H9 (cell line): ENCODE results near the gene CRYGS. TPM values are rescaled to one million over a fixed set of nuclear protein-coding genes. Genes with fewer than 3 reads are reported as not detected.

Experiments used
- DNase-seq: peaks from one replicate; pipeline ENCODE4 v3.0.0-alpha.2; 2017
- H2AFZ ChIP-seq: one replicate; pipeline ENCODE4 v1.6.1; 2013; ENCODE audit warnings: mild to moderate bottlenecking, low read length, control low read depth, moderate library complexity
- H2AK5ac ChIP-seq: 2 replicates; pipeline ENCODE4 v1.6.1; 2013; ENCODE audit warnings: low read length, control low read depth, mixed read lengths; ENCODE audit not compliant: insufficient read length
- H2BK120ac ChIP-seq: one replicate; pipeline ENCODE4 v1.6.1; 2013; ENCODE audit warnings: low read depth, mild to moderate bottlenecking, low read length, control low read depth, inconsistent platforms; ENCODE audit not compliant: poor library complexity, severe bottlenecking
- H2BK12ac ChIP-seq: 2 replicates; pipeline ENCODE4 v1.6.1; 2013; ENCODE audit warnings: low read length, control low read depth, mixed read lengths, low read depth; ENCODE audit not compliant: insufficient read length
- H2BK15ac ChIP-seq: 2 replicates; pipeline ENCODE4 v1.6.1; 2013; ENCODE audit warnings: low read depth, low read length, control low read depth
- H2BK20ac ChIP-seq: one replicate; pipeline ENCODE4 v1.6.1; 2013; ENCODE audit warnings: low read depth, mild to moderate bottlenecking, low read length, control low read depth, inconsistent platforms; ENCODE audit not compliant: poor library complexity, severe bottlenecking
- H2BK5ac ChIP-seq: 2 replicates; pipeline ENCODE4 v1.6.1; 2013; ENCODE audit warnings: low read length, control low read depth, mixed read lengths; ENCODE audit not compliant: insufficient read length
- H3K14ac ChIP-seq: 2 replicates; pipeline ENCODE4 v1.6.1; 2013; ENCODE audit warnings: low read length, control low read depth; ENCODE audit not compliant: insufficient read depth
- H3K18ac ChIP-seq: 2 replicates; pipeline ENCODE4 v1.6.1; 2013; ENCODE audit warnings: low read depth, mild to moderate bottlenecking, mixed read lengths, low read length, control low read depth; ENCODE audit not compliant: insufficient read length
- H3K23ac ChIP-seq: 2 replicates; pipeline ENCODE4 v1.6.1; 2013; ENCODE audit warnings: low read length, control low read depth, mixed read lengths, low read depth; ENCODE audit not compliant: insufficient read length
- H3K23me2 ChIP-seq: 2 replicates; pipeline ENCODE4 v1.6.1; 2013; ENCODE audit warnings: low read depth, mild to moderate bottlenecking, mixed read lengths, low read length, control low read depth; ENCODE audit not compliant: insufficient read length, poor library complexity, severe bottlenecking
- H3K27ac ChIP-seq: 2 replicates; pipeline ENCODE4 v1.5.1; 2013; ENCODE audit warnings: low read length, control low read depth, mixed read lengths, low read depth; ENCODE audit not compliant: insufficient read length
- H3K27me3 ChIP-seq: 2 replicates; pipeline ENCODE4 v1.6.1; 2013; ENCODE audit warnings: low read length, control low read depth, inconsistent platforms; ENCODE audit not compliant: insufficient read depth
- H3K4ac ChIP-seq: 2 replicates; pipeline ENCODE4 v1.6.1; 2013; ENCODE audit warnings: low read depth, mild to moderate bottlenecking, control low read depth, inconsistent platforms, low read length, moderate library complexity
- H3K4me1 ChIP-seq: 2 replicates; pipeline ENCODE4 v1.6.1; 2013; ENCODE audit warnings: low read length, control low read depth, inconsistent platforms; ENCODE audit not compliant: insufficient read depth
- H3K4me2 ChIP-seq: 2 replicates; pipeline ENCODE4 v1.6.1; 2013; ENCODE audit warnings: low read length, control low read depth, mixed read lengths; ENCODE audit not compliant: insufficient read length, insufficient read depth
- H3K56ac ChIP-seq: 2 replicates; pipeline ENCODE4 v1.6.1; 2013; ENCODE audit warnings: low read depth, mild to moderate bottlenecking, mixed read lengths, low read length, control low read depth; ENCODE audit not compliant: insufficient read length
- H3K79me1 ChIP-seq: 2 replicates; pipeline ENCODE4 v1.6.1; 2013; ENCODE audit warnings: low read depth, mild to moderate bottlenecking, moderate library complexity, low read length, control low read depth, inconsistent platforms; ENCODE audit not compliant: insufficient read depth, poor library complexity, severe bottlenecking
- H3K79me2 ChIP-seq: 2 replicates; pipeline ENCODE4 v1.6.1; 2013; ENCODE audit warnings: low read length, control low read depth, inconsistent platforms; ENCODE audit not compliant: insufficient read depth
- H3K9ac ChIP-seq: 2 replicates; pipeline ENCODE4 v1.6.1; 2013; ENCODE audit warnings: low read length, control low read depth, mixed read lengths; ENCODE audit not compliant: insufficient read length; ENCODE audit errors: extremely low read depth
- H3K9me3 ChIP-seq: one replicate; pipeline ENCODE4 v1.6.1; 2013; ENCODE audit warnings: low read depth, low read length, inconsistent platforms; ENCODE audit not compliant: control insufficient read depth
- H3T11ph ChIP-seq: one replicate; pipeline ENCODE4 v1.6.1; 2013; ENCODE audit warnings: mild to moderate bottlenecking, low read length, control low read depth, inconsistent platforms
- H4K20me1 ChIP-seq: one replicate; pipeline ENCODE4 v1.6.1; 2013; ENCODE audit not compliant: control insufficient read depth, insufficient read length, insufficient read depth
- H4K5ac ChIP-seq: 2 replicates; pipeline ENCODE4 v1.6.1; 2013; ENCODE audit warnings: low read depth, mild to moderate bottlenecking, mixed read lengths, low read length, control low read depth; ENCODE audit not compliant: insufficient read length
- H4K8ac ChIP-seq: replicated peaks from 2 replicates; pipeline ENCODE4 v1.6.1; 2013; ENCODE audit warnings: low read length, control low read depth, mixed read lengths, low read depth; ENCODE audit not compliant: insufficient read length
- H4K91ac ChIP-seq: 2 replicates; pipeline ENCODE4 v1.6.1; 2013; ENCODE audit warnings: low read depth, mild to moderate bottlenecking, moderate library complexity, mixed read lengths, low read length, control low read depth; ENCODE audit not compliant: insufficient read length
- H3K27ac Mint-ChIP-seq, 3 experiments: 2 replicates in 2 of 3; 3 replicates in 1 of 3; pipeline ENCODE4 v1.8.0; 2020 to 2021; ENCODE audit warnings: mixed read lengths in 3 of 3, mild to moderate bottlenecking in 1 of 3, moderate library complexity in 1 of 3
- H3K27me3 Mint-ChIP-seq: 2 replicates; pipeline ENCODE4 v1.8.0; 2021; ENCODE audit warnings: low read depth, mild to moderate bottlenecking, moderate library complexity, mixed read lengths
- H3K36me3 Mint-ChIP-seq, 3 experiments: 2 replicates in 2 of 3; 3 replicates in 1 of 3; pipeline ENCODE4 v1.8.0; 2020 to 2021; ENCODE audit warnings: low read depth in 3 of 3, mixed read lengths in 3 of 3; ENCODE audit not compliant: insufficient read depth in 1 of 3
- H3K4me1 Mint-ChIP-seq, 2 experiments: 2 replicates each; pipeline ENCODE4 v1.8.0; 2020; ENCODE audit warnings: mixed read lengths in 2 of 2
- H3K4me3 Mint-ChIP-seq, 2 experiments: 2 replicates in 1 of 2; 3 replicates in 1 of 2; pipeline ENCODE4 v1.8.0; 2020 to 2021; ENCODE audit warnings: mild to moderate bottlenecking in 2 of 2, mixed read lengths in 2 of 2, moderate library complexity in 1 of 2
- H3K9me3 Mint-ChIP-seq, 2 experiments: 2 replicates in 1 of 2; 3 replicates in 1 of 2; pipeline ENCODE4 v1.8.0; 2020; ENCODE audit warnings: mild to moderate bottlenecking in 2 of 2, mixed read lengths in 2 of 2, moderate library complexity in 1 of 2
- CTCF ChIP-seq: fragments of 200-600 bp; sonication (generic); conservative IDR thresholded peaks from 3 replicates; pipeline ENCODE4 v1.8.0; 2021; ENCODE audit warnings: antibody characterized with exemption, mild to moderate bottlenecking
- WGBS: extraction: QIAGEN DNeasy Blood & Tissue Kit; methylation state at CpG from one replicate; pipeline ENCODE4 v1.1.7; 2013; ENCODE audit warnings: missing lambda C conversion rate, low lambda C conversion rate, mixed read lengths; ENCODE audit not compliant: insufficient read length; ENCODE audit errors: extremely low coverage; 5-methylcytosine and 5-hydroxymethylcytosine counted together
- total RNA-seq: library from RNA; stranded (reverse); gene quantifications from 2 replicates; pipeline ENCODE4 v1.2.1, GENCODE V29; 2021

Gene CRYGS
- total RNA-seq, 1 experiment from 2014 or later, result 1.0 TPM

- Histone ChIP-seq H3K23ac (no peak overlapping the region), H3K27me3 (no peaks in the 10 kb centered on the region), H3K56ac (no peak overlapping the region), H4K20me1 (no peaks in the 10 kb centered on the region), H2BK120ac (no peak overlapping the region), H2AFZ (no peak overlapping the region), H3K18ac (no peak overlapping the region), H3T11ph (no peak overlapping the region), H3K27ac (no peak overlapping the region), H4K5ac (no peak overlapping the region), H3K9me3 (no peaks in the 10 kb centered on the region), H2BK15ac (no peak overlapping the region), H4K8ac (no peak overlapping the region), H3K14ac (no peak overlapping the region), H4K91ac (no peak overlapping the region), H3K4ac (no peak overlapping the region), H3K79me1 (no peaks in the 10 kb centered on the region), H3K23me2 (no peaks in the 10 kb centered on the region), H3K9ac (no peak overlapping the region), H2BK5ac (no peak overlapping the region), H3K4me2 (no peak overlapping the region), H3K4me1 (no peaks in the 10 kb centered on the region), H2BK12ac (no peak overlapping the region), H2BK20ac (no peak overlapping the region), H3K79me2 (no peaks in the 10 kb centered on the region; the same call in 1 of the 2 replicates), H2AK5ac (no peak overlapping the region)
- Mint-ChIP-seq H3K27me3 (peaks cover 17% of the 10 kb centered on the region), H3K36me3 (no peaks in the 10 kb centered on the region), H3K27ac (no peak overlapping the region), H3K4me3 (no peak overlapping the region), H3K4me1 (peaks cover 12 to 15% of the 10 kb centered on the region in 2 experiments), H3K9me3 (no peaks in the 10 kb centered on the region)
- DNase-seq, result no peak
- TF ChIP-seq CTCF, result no peak
- no CpG with 5 or more reads among the region's 4 CpGs for WGBS
These were observed 32.9 kb downstream of the CRYGS start for GRCh38 chr3:186511245-186511644.
